NCI-H2171 treated with DMSO at 0.1 percent for 48 hours (cell line): ENCODE data around the gene TMEM179B.
"Not testable (repeated sequence)": the region's sequence is repeated elsewhere in the genome, so short reads cannot be mapped to it uniquely, and the experiment has no call there.

ENCODE experiments used
- DNase-seq: peaks from one replicate; lab custom pipeline; 2025; lab: John Stamatoyannopoulos, UW

Gene TMEM179B

GRCh38 chr11:62789576-62789975 is 2.4 kb downstream of the TMEM179B start:
- DNase-seq: no peak

- peak; percentile 77 for DNase-seq
Measured at GRCh38 chr11:62791501-62792201, 4.4 kb downstream of the TMEM179B start, which contains the start of gene TMEM223. Gene TMEM223, minus strand, starts transcription at chr11:62792006. Its CDS starts 12 bp downstream, at chr11:62791994.

DNA sequence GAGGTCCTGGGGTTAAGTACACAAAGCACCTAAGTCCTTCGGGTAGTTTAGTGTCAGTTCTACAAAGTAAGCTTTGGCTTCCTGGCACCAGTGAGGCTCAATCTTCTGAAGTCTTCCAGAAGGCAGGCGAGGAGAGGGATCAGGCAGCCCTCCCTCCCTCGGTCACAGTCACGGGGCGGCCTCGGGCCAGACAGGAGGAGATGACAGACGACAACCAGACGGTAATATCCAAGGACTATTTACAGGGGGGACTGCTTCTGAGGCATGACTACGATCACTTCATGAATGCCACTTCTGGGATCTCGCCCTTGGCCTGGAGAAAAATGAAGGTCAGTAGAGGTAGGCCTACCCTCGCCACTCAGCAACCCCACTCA is 5.0 kb downstream of the TMEM179B start:
- no peak for DNase-seq

DNA sequence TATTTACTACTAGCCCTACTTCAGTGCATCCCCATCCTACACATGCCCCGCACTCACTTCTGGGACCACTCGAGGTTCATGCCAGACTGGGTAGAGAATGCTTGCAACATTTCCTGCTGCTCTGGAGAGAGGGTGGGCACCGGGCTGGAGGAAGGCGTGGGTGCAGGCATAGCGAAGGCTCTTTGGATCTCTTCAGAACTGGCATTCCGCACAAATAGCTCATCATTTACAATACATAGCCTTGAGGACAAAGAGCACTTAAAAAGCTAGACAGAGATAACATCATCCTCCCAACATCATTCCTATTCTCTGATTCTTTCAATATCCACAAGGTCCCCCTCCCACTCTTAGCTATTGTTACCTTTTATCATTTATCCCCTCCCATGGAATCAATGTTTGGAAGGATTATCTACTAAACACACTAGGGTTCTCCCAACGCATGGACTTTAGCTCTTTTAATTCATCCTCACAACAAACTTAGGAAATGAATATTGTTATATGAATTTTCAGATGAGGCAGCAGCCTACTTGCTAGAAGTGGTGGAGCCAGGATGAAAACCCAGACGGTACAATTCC is 7.1 kb downstream of the TMEM179B start:
- DNase-seq: no peak

- no peak for DNase-seq
Measured at GRCh38 chr11:62796281-62796680, 9.1 kb downstream of the TMEM179B start.

- DNase-seq: no peak
Measured at GRCh38 chr11:62799486-62799885, 12.3 kb downstream of the TMEM179B start.

DNA sequence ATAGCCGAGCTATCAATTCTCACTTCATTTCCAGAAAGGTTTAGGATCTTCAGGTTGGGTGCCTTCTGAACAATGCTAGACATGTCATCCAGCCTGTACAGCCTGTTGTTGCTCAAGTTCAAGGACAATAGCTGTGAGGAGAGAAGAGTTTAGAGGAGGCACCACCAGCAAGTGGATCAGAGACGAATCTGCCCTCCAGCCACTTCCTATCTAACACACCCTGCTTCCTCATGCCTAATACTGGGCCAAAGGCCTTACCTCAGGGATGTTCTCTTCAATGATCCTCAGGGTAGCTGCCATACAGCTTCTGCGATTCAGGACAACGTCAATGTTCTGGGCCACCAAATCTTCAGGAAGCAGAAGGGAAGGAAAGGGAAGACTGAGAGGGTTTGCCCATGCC is 13.9 kb downstream of the TMEM179B start:
- DNase-seq: no peak

DNA sequence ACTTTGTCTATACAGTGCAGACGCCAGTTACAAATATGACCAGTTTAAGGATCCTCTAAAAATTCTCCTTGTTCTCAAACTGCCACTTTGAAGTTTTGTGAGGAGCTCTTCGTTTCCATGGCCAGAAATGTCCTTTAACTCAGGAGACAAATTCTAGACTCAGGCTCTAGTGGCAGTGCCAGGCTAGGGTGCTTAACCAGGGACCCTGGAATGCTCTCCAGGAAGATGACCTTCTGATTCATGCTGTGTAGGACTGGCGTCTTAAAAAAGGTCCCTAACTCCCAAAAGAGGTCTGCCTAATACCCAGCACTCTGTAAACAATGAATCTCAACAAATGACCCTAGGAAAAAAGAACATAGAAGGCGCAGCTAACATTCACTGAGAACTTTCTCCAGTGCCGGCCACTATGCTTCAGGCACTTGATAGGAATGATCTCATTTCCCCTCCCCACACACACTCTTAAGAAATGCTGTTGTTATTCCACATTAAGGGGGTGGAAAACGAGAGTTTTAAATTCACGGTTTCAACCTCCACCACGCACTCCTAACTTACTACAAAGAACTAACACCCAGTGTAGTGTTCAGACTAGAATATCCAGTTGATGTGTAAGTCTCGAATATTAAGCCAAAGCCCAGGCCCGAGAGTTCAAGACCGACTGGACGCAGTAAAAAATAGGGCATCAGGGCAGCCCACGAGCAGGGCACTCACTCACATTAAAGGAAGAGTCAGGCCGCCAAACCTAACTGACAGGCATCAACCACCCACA is 17.3 kb downstream of the TMEM179B start:
- DNase-seq: no peak

DNA sequence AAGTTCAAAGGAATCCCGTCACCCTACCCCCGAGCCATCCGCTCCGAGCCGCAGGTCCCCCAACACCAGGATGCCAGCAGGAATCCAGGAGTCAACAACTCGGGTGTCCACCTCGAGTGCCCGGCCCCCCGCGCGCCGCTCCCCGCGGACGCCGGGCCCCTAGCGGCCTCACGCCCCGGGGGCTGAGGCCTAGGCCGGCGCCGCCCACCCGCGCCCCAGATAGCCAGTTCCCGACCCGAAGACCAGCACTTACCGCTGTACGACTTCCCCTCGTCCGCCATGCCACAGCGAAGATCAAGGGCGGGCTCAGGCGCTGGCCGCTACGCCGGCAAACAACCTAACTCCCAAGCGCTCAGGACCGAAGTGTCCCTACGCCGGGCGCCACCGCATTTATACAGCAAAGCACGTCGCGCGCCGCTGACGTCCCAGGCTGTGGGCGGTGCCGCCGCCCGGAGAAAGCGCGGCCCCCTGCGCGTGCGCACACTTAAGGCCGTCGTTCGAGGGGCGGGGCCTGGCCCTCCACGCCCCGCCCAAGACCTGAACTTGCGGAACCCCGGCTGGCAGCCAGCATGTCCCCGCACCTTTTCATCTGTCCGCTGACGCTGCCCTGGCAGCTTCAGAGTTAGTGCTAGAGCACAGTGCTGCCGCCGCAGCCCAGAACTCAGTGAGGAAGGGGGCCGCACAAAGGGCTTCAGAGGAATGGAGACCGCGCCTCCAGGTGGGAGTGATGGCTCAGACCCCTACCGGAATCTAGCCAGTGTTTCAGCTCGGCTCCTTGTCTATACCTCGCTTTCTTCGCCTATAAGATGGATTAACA is 18.1 kb downstream of the TMEM179B start, which contains the start of gene NXF1:
Gene NXF1 (minus strand): TSS at position 365 of the 817 bp plus-strand sequence. CDS start 84 bp downstream, at position 281.
- DNase-seq: peak; percentile 92

- DNase-seq: peak; percentile 65
Measured at GRCh38 chr11:62805961-62806441, 18.8 kb downstream of the TMEM179B start.

- no peak for DNase-seq
Measured at GRCh38 chr11:62806611-62807121, 19.5 kb downstream of the TMEM179B start.

GRCh38 chr11:62810748-62811147 is 23.5 kb downstream of the TMEM179B start:
- no peak for DNase-seq

GRCh38 chr11:62811659-62812058 is 24.5 kb downstream of the TMEM179B start:
- no peak for DNase-seq

GRCh38 chr11:62816557-62816956 is 29.4 kb downstream of the TMEM179B start:
- DNase-seq: no peak

- no peak for DNase-seq
Measured at GRCh38 chr11:62817129-62817528, 29.9 kb downstream of the TMEM179B start.

GRCh38 chr11:62823677-62824076 is 36.5 kb downstream of the TMEM179B start:
- DNase-seq: no peak

- not testable (repeated sequence) for DNase-seq
Measured at GRCh38 chr11:62828130-62828529, 40.9 kb downstream of the TMEM179B start.

DNA sequence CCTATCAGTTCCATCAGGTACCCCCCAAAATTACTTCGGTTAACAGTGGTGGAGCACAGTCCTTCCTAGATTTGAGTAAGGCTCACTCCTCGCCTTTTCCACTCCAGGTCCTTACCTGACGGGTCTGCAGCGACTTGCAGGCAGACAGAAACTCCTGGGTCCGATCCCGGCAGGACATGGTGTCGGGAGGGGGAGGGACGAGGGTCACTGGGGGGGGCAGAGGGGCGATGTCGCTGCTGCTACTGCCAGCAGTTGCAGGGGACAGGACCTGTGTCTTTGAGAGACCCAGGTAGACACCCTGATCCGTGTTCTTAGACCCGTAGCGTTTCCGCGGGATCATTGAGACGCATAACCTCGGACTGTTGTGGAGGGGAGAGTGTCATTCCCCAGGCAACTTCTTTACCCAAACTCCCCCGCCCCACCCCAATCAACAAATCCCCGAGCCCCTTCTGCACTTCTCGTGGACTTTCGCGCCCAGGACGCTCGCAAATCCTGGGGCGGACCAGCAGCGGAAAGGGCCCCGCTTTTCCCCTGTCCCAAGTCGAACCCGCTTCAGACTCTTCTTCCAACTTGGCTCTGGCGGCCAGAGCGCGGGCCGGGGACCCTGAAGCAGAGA is 43.8 kb downstream of the TMEM179B start:
- DNase-seq: no peak

DNA sequence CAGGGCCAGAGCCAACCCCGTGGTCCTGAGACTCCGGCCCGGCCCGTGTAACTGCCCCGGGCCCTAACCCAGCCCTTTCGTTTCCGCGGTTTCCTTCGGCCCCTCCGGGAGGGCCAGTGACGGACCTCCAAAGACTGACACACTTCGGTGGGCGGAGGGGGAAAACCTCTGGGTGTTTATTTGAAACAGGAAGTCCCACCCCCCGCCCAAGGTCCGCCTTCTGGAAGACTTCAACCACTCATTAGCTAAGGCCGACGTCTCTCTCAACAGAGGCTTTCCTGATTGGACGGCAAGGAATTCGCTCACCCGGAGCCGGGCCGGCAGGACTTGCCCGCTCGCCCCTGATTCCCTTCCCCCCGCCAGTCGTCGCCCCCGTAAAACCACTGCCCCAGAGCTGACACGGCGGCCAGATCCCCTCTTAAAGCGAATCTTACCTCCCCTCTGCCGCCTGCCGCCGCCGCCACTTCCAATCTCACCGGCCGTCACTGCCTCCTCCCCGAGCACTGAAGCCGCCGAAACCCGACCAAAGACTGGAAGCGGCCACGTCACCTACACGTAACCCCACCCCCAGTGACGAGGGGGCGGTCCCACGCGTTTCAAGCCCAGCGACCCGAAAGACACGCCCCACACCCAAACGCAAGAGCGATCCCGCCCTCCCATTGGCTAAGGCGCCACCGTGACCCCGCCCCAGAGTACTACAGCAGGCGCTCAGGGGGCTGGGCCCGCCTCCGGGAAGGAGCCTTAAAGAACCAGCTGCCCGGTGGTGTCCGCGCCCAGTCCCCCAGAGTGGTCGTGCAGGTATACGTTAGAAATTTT is 44.5 kb downstream of the TMEM179B start, which contains the start of gene STX5:
Gene STX5 (minus strand): TSS at position 532 of the 816 bp plus-strand sequence. CDS start 808 bp downstream, outside the sequence.
- peak; percentile 96 for DNase-seq
